Neural cell (in vitro differentiated cells): ENCODE measurements around the gene TBC1D32.

Experiments
- EZH2 ChIP-seq: fragments of 200-600, 300-800 bp; shearing (Covaris generic), sonication (generic); IDR thresholded peaks from 2 replicates; pipeline ENCODE4 v1.6.1; 2014; ENCODE audit warnings: antibody characterized with exemption, low read length, borderline replicate concordance, mild to moderate bottlenecking; ENCODE audit not compliant: insufficient read depth, poor library complexity, severe bottlenecking
- POLR2AphosphoS5 ChIP-seq: IDR thresholded peaks from 2 replicates; pipeline ENCODE4 v1.6.1; 2012
- TF ChIP-seq, protein P1 (sequence below): fragments of 450-650 bp; IDR thresholded peaks from 2 replicates; pipeline ENCODE4 v1.5.1; 2014; ENCODE audit warnings: antibody characterized with exemption, mild to moderate bottlenecking, moderate library complexity; ENCODE audit not compliant: poor library complexity, severe bottlenecking

DNA sequence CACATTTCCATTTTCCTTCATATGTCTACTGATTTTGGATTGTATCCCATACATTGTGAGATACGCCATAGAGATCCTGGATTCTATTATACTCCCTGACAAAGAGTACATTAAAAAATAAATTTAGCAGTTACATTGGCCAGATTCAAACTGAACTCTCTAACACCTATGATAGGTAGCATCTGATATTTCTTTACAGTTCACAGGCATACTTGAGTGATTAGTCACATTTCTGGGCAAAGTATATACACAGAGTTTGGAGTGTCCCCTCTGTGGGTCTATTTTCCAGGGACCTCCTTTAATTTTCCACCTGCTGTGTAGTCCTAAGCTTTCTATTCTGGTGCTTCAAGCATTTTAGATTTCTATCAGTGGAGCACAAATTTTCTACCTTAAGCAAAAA, 96.4 kb downstream of the TBC1D32 start:
- TF ChIP-seq, protein P1, sequence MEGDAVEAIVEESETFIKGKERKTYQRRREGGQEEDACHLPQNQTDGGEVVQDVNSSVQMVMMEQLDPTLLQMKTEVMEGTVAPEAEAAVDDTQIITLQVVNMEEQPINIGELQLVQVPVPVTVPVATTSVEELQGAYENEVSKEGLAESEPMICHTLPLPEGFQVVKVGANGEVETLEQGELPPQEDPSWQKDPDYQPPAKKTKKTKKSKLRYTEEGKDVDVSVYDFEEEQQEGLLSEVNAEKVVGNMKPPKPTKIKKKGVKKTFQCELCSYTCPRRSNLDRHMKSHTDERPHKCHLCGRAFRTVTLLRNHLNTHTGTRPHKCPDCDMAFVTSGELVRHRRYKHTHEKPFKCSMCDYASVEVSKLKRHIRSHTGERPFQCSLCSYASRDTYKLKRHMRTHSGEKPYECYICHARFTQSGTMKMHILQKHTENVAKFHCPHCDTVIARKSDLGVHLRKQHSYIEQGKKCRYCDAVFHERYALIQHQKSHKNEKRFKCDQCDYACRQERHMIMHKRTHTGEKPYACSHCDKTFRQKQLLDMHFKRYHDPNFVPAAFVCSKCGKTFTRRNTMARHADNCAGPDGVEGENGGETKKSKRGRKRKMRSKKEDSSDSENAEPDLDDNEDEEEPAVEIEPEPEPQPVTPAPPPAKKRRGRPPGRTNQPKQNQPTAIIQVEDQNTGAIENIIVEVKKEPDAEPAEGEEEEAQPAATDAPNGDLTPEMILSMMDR: no peak
- no peak for TF ChIP-seq EZH2
- TF ChIP-seq POLR2AphosphoS5: no peak
